H9 (cell line): ENCODE measurements around the gene NEBL. TPM values are rescaled to one million over a fixed set of nuclear protein-coding genes. Genes with fewer than 3 reads are reported as not detected.

Source experiments
- DNase-seq: peaks from one replicate; pipeline ENCODE4 v3.0.0-alpha.2; 2017
- H2AFZ ChIP-seq: one replicate; pipeline ENCODE4 v1.6.1; 2013; ENCODE audit warnings: mild to moderate bottlenecking, low read length, control low read depth, moderate library complexity
- H2AK5ac ChIP-seq: 2 replicates; pipeline ENCODE4 v1.6.1; 2013; ENCODE audit warnings: low read length, control low read depth, mixed read lengths; ENCODE audit not compliant: insufficient read length
- H2BK120ac ChIP-seq: one replicate; pipeline ENCODE4 v1.6.1; 2013; ENCODE audit warnings: low read depth, mild to moderate bottlenecking, low read length, control low read depth, inconsistent platforms; ENCODE audit not compliant: poor library complexity, severe bottlenecking
- H2BK12ac ChIP-seq: 2 replicates; pipeline ENCODE4 v1.6.1; 2013; ENCODE audit warnings: low read length, control low read depth, mixed read lengths, low read depth; ENCODE audit not compliant: insufficient read length
- H2BK15ac ChIP-seq: 2 replicates; pipeline ENCODE4 v1.6.1; 2013; ENCODE audit warnings: low read depth, low read length, control low read depth
- H2BK20ac ChIP-seq: one replicate; pipeline ENCODE4 v1.6.1; 2013; ENCODE audit warnings: low read depth, mild to moderate bottlenecking, low read length, control low read depth, inconsistent platforms; ENCODE audit not compliant: poor library complexity, severe bottlenecking
- H2BK5ac ChIP-seq: 2 replicates; pipeline ENCODE4 v1.6.1; 2013; ENCODE audit warnings: low read length, control low read depth, mixed read lengths; ENCODE audit not compliant: insufficient read length
- H3K14ac ChIP-seq: 2 replicates; pipeline ENCODE4 v1.6.1; 2013; ENCODE audit warnings: low read length, control low read depth; ENCODE audit not compliant: insufficient read depth
- H3K18ac ChIP-seq: 2 replicates; pipeline ENCODE4 v1.6.1; 2013; ENCODE audit warnings: low read depth, mild to moderate bottlenecking, mixed read lengths, low read length, control low read depth; ENCODE audit not compliant: insufficient read length
- H3K23ac ChIP-seq: 2 replicates; pipeline ENCODE4 v1.6.1; 2013; ENCODE audit warnings: low read length, control low read depth, mixed read lengths, low read depth; ENCODE audit not compliant: insufficient read length
- H3K23me2 ChIP-seq: 2 replicates; pipeline ENCODE4 v1.6.1; 2013; ENCODE audit warnings: low read depth, mild to moderate bottlenecking, mixed read lengths, low read length, control low read depth; ENCODE audit not compliant: insufficient read length, poor library complexity, severe bottlenecking
- H3K27ac ChIP-seq: 2 replicates; pipeline ENCODE4 v1.5.1; 2013; ENCODE audit warnings: low read length, control low read depth, mixed read lengths, low read depth; ENCODE audit not compliant: insufficient read length
- H3K27me3 ChIP-seq: 2 replicates; pipeline ENCODE4 v1.6.1; 2013; ENCODE audit warnings: low read length, control low read depth, inconsistent platforms; ENCODE audit not compliant: insufficient read depth
- H3K4ac ChIP-seq: 2 replicates; pipeline ENCODE4 v1.6.1; 2013; ENCODE audit warnings: low read depth, mild to moderate bottlenecking, control low read depth, inconsistent platforms, low read length, moderate library complexity
- H3K4me1 ChIP-seq: 2 replicates; pipeline ENCODE4 v1.6.1; 2013; ENCODE audit warnings: low read length, control low read depth, inconsistent platforms; ENCODE audit not compliant: insufficient read depth
- H3K4me2 ChIP-seq: 2 replicates; pipeline ENCODE4 v1.6.1; 2013; ENCODE audit warnings: low read length, control low read depth, mixed read lengths; ENCODE audit not compliant: insufficient read length, insufficient read depth
- H3K56ac ChIP-seq: 2 replicates; pipeline ENCODE4 v1.6.1; 2013; ENCODE audit warnings: low read depth, mild to moderate bottlenecking, mixed read lengths, low read length, control low read depth; ENCODE audit not compliant: insufficient read length
- H3K79me1 ChIP-seq: 2 replicates; pipeline ENCODE4 v1.6.1; 2013; ENCODE audit warnings: low read depth, mild to moderate bottlenecking, moderate library complexity, low read length, control low read depth, inconsistent platforms; ENCODE audit not compliant: insufficient read depth, poor library complexity, severe bottlenecking
- H3K79me2 ChIP-seq: 2 replicates; pipeline ENCODE4 v1.6.1; 2013; ENCODE audit warnings: low read length, control low read depth, inconsistent platforms; ENCODE audit not compliant: insufficient read depth
- H3K9ac ChIP-seq: 2 replicates; pipeline ENCODE4 v1.6.1; 2013; ENCODE audit warnings: low read length, control low read depth, mixed read lengths; ENCODE audit not compliant: insufficient read length; ENCODE audit errors: extremely low read depth
- H3K9me3 ChIP-seq: one replicate; pipeline ENCODE4 v1.6.1; 2013; ENCODE audit warnings: low read depth, low read length, inconsistent platforms; ENCODE audit not compliant: control insufficient read depth
- H3T11ph ChIP-seq: one replicate; pipeline ENCODE4 v1.6.1; 2013; ENCODE audit warnings: mild to moderate bottlenecking, low read length, control low read depth, inconsistent platforms
- H4K20me1 ChIP-seq: one replicate; pipeline ENCODE4 v1.6.1; 2013; ENCODE audit not compliant: control insufficient read depth, insufficient read length, insufficient read depth
- H4K5ac ChIP-seq: 2 replicates; pipeline ENCODE4 v1.6.1; 2013; ENCODE audit warnings: low read depth, mild to moderate bottlenecking, mixed read lengths, low read length, control low read depth; ENCODE audit not compliant: insufficient read length
- H4K8ac ChIP-seq: replicated peaks from 2 replicates; pipeline ENCODE4 v1.6.1; 2013; ENCODE audit warnings: low read length, control low read depth, mixed read lengths, low read depth; ENCODE audit not compliant: insufficient read length
- H4K91ac ChIP-seq: 2 replicates; pipeline ENCODE4 v1.6.1; 2013; ENCODE audit warnings: low read depth, mild to moderate bottlenecking, moderate library complexity, mixed read lengths, low read length, control low read depth; ENCODE audit not compliant: insufficient read length
- H3K27ac Mint-ChIP-seq, 3 experiments: 2 replicates in 2 of 3; 3 replicates in 1 of 3; pipeline ENCODE4 v1.8.0; 2020 to 2021; ENCODE audit warnings: mixed read lengths in 3 of 3, mild to moderate bottlenecking in 1 of 3, moderate library complexity in 1 of 3
- H3K27me3 Mint-ChIP-seq: 2 replicates; pipeline ENCODE4 v1.8.0; 2021; ENCODE audit warnings: low read depth, mild to moderate bottlenecking, moderate library complexity, mixed read lengths
- H3K36me3 Mint-ChIP-seq, 3 experiments: 2 replicates in 2 of 3; 3 replicates in 1 of 3; pipeline ENCODE4 v1.8.0; 2020 to 2021; ENCODE audit warnings: low read depth in 3 of 3, mixed read lengths in 3 of 3; ENCODE audit not compliant: insufficient read depth in 1 of 3
- H3K4me1 Mint-ChIP-seq, 2 experiments: 2 replicates each; pipeline ENCODE4 v1.8.0; 2020; ENCODE audit warnings: mixed read lengths in 2 of 2
- H3K4me3 Mint-ChIP-seq, 2 experiments: 2 replicates in 1 of 2; 3 replicates in 1 of 2; pipeline ENCODE4 v1.8.0; 2020 to 2021; ENCODE audit warnings: mild to moderate bottlenecking in 2 of 2, mixed read lengths in 2 of 2, moderate library complexity in 1 of 2
- H3K9me3 Mint-ChIP-seq, 2 experiments: 2 replicates in 1 of 2; 3 replicates in 1 of 2; pipeline ENCODE4 v1.8.0; 2020; ENCODE audit warnings: mild to moderate bottlenecking in 2 of 2, mixed read lengths in 2 of 2, moderate library complexity in 1 of 2
- WGBS: extraction: QIAGEN DNeasy Blood & Tissue Kit; methylation state at CpG from one replicate; pipeline ENCODE4 v1.1.7; 2013; ENCODE audit warnings: missing lambda C conversion rate, low lambda C conversion rate, mixed read lengths; ENCODE audit not compliant: insufficient read length; ENCODE audit errors: extremely low coverage; 5-methylcytosine and 5-hydroxymethylcytosine counted together
- total RNA-seq: library from RNA; stranded (reverse); gene quantifications from 2 replicates; pipeline ENCODE4 v1.2.1, GENCODE V29; 2021
- TF ChIP-seq, protein P1 (sequence below): fragments of 200-600 bp; sonication (generic); conservative IDR thresholded peaks from 3 replicates; pipeline ENCODE4 v1.8.0; 2021; ENCODE audit warnings: antibody characterized with exemption, mild to moderate bottlenecking

NEBL gene
- total RNA-seq, 1 experiment from 2014 or later, result 20.9 TPM

DNA sequence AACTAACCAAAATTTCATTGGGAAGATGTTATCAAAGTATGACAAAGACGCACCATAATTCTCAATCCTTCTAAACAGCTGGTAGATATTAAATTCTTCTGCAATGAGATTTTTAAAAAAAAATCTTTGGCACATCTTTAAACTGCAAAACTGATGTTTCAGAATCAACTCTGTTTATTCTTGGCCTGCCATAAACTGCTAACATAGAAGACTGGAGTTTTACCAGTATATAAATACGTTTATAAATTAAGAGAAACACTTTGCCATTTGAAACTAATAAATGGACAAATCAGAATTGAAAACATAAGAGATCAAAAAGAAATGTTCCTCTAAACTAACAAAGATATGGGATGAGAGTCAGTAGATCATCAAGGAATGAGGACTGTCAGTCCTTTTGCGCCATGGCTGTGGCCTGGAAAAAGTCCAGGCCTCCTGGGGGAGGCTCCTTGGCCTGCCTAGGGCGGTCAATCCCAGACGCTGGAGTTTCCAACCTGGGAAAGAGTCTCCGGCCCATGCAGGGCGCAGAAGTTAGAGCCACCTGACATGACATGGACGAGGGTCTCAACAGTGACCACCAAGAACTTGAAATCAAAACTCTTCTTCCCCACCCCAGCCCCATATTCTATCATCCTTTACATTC lies 34.2 kb upstream of the NEBL start:
- Histone ChIP-seq H2AFZ (no peak overlapping the region), H3K4me1 (no peaks in the 10 kb centered on the region), H4K20me1 (no peaks in the 10 kb centered on the region), H3K9me3 (no peaks in the 10 kb centered on the region), H3K18ac (no peak overlapping the region), H3K4me2 (no peak overlapping the region), H3T11ph (no peak overlapping the region), H3K27me3 (no peaks in the 10 kb centered on the region), H3K79me1 (no peaks in the 10 kb centered on the region), H3K9ac (no peak overlapping the region), H3K27ac (no peak overlapping the region), H3K79me2 (no peaks in the 10 kb centered on the region), H3K56ac (no peak overlapping the region), H2BK5ac (no peak overlapping the region), H2BK20ac (no peak overlapping the region), H2BK120ac (no peak overlapping the region), H4K5ac (no peak overlapping the region), H3K14ac (no peak overlapping the region), H4K8ac (no peak overlapping the region), H4K91ac (no peak overlapping the region), H2BK12ac (no peak overlapping the region), H2BK15ac (no peak overlapping the region), H2AK5ac (no peak overlapping the region), H3K23me2 (no peaks in the 10 kb centered on the region), H3K4ac (no peak overlapping the region), H3K23ac (no peak overlapping the region)
- no peak overlapping the region for H3K4me3 Mint-ChIP-seq
- no peaks in the 10 kb centered on the region for H3K4me1 Mint-ChIP-seq
- TF ChIP-seq, protein P1, sequence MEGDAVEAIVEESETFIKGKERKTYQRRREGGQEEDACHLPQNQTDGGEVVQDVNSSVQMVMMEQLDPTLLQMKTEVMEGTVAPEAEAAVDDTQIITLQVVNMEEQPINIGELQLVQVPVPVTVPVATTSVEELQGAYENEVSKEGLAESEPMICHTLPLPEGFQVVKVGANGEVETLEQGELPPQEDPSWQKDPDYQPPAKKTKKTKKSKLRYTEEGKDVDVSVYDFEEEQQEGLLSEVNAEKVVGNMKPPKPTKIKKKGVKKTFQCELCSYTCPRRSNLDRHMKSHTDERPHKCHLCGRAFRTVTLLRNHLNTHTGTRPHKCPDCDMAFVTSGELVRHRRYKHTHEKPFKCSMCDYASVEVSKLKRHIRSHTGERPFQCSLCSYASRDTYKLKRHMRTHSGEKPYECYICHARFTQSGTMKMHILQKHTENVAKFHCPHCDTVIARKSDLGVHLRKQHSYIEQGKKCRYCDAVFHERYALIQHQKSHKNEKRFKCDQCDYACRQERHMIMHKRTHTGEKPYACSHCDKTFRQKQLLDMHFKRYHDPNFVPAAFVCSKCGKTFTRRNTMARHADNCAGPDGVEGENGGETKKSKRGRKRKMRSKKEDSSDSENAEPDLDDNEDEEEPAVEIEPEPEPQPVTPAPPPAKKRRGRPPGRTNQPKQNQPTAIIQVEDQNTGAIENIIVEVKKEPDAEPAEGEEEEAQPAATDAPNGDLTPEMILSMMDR, result no peak
- no peaks in the 10 kb centered on the region for H3K36me3 Mint-ChIP-seq
- H3K9me3 Mint-ChIP-seq, result 0 out of 5 replicates have a peak, but pooled peaks cover 0 to 1% of the 10 kb centered on the region in 2 experiments
- no peak overlapping the region for H3K27ac Mint-ChIP-seq
- H3K27me3 Mint-ChIP-seq, result no peaks in the 10 kb centered on the region
- no peak for DNase-seq
- WGBS, result no CpG with 5 or more reads among the region's 8 CpGs
